ENCODE results near the gene APPL2.

The APPL2 gene

DNA sequence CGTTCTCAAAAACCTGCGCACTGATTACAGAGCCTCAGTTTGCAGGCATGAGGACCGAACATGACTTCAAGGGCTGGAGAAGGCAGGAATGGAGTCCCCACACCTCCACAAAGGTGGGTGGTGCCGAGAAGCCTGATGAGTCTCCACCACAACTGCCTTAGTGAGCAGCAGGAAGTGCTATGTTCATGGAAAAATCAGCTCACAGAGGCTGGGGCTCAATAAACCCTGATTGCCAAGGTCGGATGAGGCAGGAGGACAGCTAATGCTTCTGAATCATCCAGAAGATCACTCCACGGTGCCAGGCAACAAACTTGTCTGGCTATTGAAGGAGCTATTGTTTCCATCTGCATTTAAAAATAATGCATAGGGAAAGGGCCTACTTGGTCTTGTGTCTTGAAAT lies 31.1 kb downstream of the APPL2 start:
- Histone ChIP-seq H2AFZ (ENCODE audit: low read length) (no peak overlapping the region), H3K18ac (ENCODE audit: low read length) (no peak overlapping the region), H3K4me2 (ENCODE audit: insufficient read depth, low read length, poor library complexity, severe bottlenecking) (no peak overlapping the region), H3K9me3 (replicated peaks in 1 of 2; ENCODE audit: control insufficient read depth in 2 of 2, insufficient read depth in 1 of 2, low read depth in 1 of 2, low read length in 2 of 2) (no peaks in the 10 kb centered on the region), H2BK15ac (ENCODE audit: low read length) (no peak overlapping the region), H3K36me3 (replicated peaks in 1 of 2; ENCODE audit: control insufficient read depth in 2 of 2, insufficient read depth in 2 of 2, low read length in 2 of 2) (peaks cover 23 to 99% of the 10 kb centered on the region in 2 donors), H3K9ac (ENCODE audit: low read depth, low read length, poor library complexity) (no peak overlapping the region), H3K23ac (ENCODE audit: low read depth, low read length, poor library complexity) (no peak overlapping the region), H3K4me1 (ENCODE audit: control insufficient read depth in 2 of 2, insufficient read depth in 1 of 2, low read depth in 1 of 2, low read length in 2 of 2) (peaks cover 0 to 2% of the 10 kb centered on the region in 2 donors), H2BK120ac (ENCODE audit: low read depth, low read length) (no peak overlapping the region), H2BK12ac (ENCODE audit: low read length) (no peak overlapping the region), H3K79me1 (ENCODE audit: low read depth, low read length) (no peaks in the 10 kb centered on the region), H3K4me3 (ENCODE audit: low read length in 2 of 2) (no peak overlapping the region), H3K27me3 (ENCODE audit: control insufficient read depth in 3 of 3, insufficient read depth in 3 of 3, low read depth in 1 of 3, low read length in 3 of 3) (no peaks in the 10 kb centered on the region), H4K8ac (ENCODE audit: low read depth, low read length) (no peak overlapping the region), H3K14ac (ENCODE audit: low read length) (no peak overlapping the region), H2AK5ac (ENCODE audit: low read depth, low read length) (no peak overlapping the region), H4K91ac (ENCODE audit: low read depth, low read length, poor library complexity) (no peak overlapping the region), H2BK5ac (ENCODE audit: low read length) (no peak overlapping the region), H3K4ac (ENCODE audit: low read length) (no peak overlapping the region), H3K27ac (replicated peaks; ENCODE audit: low read length) (no peak overlapping the region)
- WGBS, 2 donors (ENCODE audit: extremely low coverage in 2 of 2, insufficient read length in 2 of 2, insufficient replicate concordance in 1 of 2): no CpG with 5 or more reads among the region's 6 CpGs
- DNase-seq (ENCODE audit: low spot score): no peak

DNA sequence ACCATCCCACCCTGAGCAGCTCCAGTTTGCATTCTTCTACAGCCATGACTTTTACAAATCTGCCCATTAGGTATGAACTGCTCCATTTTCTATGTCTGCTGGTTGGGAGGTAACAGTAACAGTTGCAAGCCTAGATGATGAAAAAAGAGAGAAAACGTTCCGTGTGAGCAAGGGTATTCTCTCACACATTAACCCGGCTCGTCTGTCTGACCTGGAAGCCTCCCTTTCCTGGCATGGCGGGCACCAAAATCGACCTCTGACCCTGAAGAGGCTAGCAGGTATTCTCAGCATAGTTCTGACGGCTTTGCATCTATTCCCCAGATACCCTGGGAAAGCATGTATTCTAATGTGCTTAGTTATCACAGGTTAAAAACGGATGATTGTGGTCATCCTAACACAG lies 31.8 kb downstream of the APPL2 start:
- Histone ChIP-seq H3K4me1 (ENCODE audit: control insufficient read depth in 2 of 2, insufficient read depth in 1 of 2, low read depth in 1 of 2, low read length in 2 of 2) (peaks cover 0 to 2% of the 10 kb centered on the region in 2 donors), H3K27ac (replicated peaks; ENCODE audit: low read length) (no peak overlapping the region), H3K27me3 (ENCODE audit: control insufficient read depth in 3 of 3, insufficient read depth in 3 of 3, low read depth in 1 of 3, low read length in 3 of 3) (no peaks in the 10 kb centered on the region), H2BK120ac (ENCODE audit: low read depth, low read length) (no peak overlapping the region), H3K36me3 (replicated peaks in 1 of 2; ENCODE audit: control insufficient read depth in 2 of 2, insufficient read depth in 2 of 2, low read length in 2 of 2) (peaks cover 23 to 95% of the 10 kb centered on the region in 2 donors), H2BK12ac (ENCODE audit: low read length) (no peak overlapping the region), H3K4me2 (ENCODE audit: insufficient read depth, low read length, poor library complexity, severe bottlenecking) (no peak overlapping the region), H3K23ac (ENCODE audit: low read depth, low read length, poor library complexity) (no peak overlapping the region), H3K4ac (ENCODE audit: low read length) (no peak overlapping the region), H3K18ac (ENCODE audit: low read length) (no peak overlapping the region), H3K4me3 (ENCODE audit: low read length in 2 of 2) (no peak overlapping the region), H3K9me3 (replicated peaks in 1 of 2; ENCODE audit: control insufficient read depth in 2 of 2, insufficient read depth in 1 of 2, low read depth in 1 of 2, low read length in 2 of 2) (no peaks in the 10 kb centered on the region), H4K91ac (ENCODE audit: low read depth, low read length, poor library complexity) (no peak overlapping the region), H2AFZ (ENCODE audit: low read length) (no peak overlapping the region), H3K9ac (ENCODE audit: low read depth, low read length, poor library complexity) (no peak overlapping the region), H4K8ac (ENCODE audit: low read depth, low read length) (no peak overlapping the region), H2AK5ac (ENCODE audit: low read depth, low read length) (no peak overlapping the region), H3K14ac (ENCODE audit: low read length) (no peak overlapping the region), H3K79me1 (ENCODE audit: low read depth, low read length) (no peaks in the 10 kb centered on the region), H2BK5ac (ENCODE audit: low read length) (no peak overlapping the region), H2BK15ac (ENCODE audit: low read length) (no peak overlapping the region)
- DNase-seq (ENCODE audit: low spot score): no peak
- no CpG with 5 or more reads among the region's 8 CpGs for WGBS, 2 donors (ENCODE audit: extremely low coverage in 2 of 2, insufficient read length in 2 of 2, insufficient replicate concordance in 1 of 2)

DNA sequence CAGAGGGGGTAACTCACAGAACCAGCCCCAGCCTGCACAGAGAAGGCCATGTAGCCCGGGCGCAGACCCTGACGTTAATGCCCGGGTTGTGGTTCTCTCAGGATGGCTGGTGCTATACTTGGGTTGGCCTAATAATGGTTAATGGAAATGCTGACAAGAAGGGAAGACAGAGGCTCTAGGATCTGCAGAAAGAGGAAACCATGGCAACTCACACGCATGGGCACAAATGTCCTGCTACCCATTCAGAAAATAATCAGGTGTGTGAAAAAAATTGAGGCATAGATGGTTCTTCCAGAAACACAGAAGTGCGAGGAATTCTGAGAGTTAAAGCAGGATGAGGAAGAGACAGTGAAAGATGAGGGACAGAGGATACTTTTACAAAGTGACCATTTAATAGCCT lies 33.8 kb downstream of the APPL2 start:
- Histone ChIP-seq H2BK5ac (ENCODE audit: low read length) (no peak overlapping the region), H2AK5ac (ENCODE audit: low read depth, low read length) (no peak overlapping the region), H3K79me1 (ENCODE audit: low read depth, low read length) (no peaks in the 10 kb centered on the region), H4K8ac (ENCODE audit: low read depth, low read length) (no peak overlapping the region), H3K4me2 (ENCODE audit: insufficient read depth, low read length, poor library complexity, severe bottlenecking) (no peak overlapping the region), H3K27me3 (ENCODE audit: control insufficient read depth in 3 of 3, insufficient read depth in 3 of 3, low read depth in 1 of 3, low read length in 3 of 3) (no peaks in the 10 kb centered on the region), H3K14ac (ENCODE audit: low read length) (no peak overlapping the region), H3K18ac (ENCODE audit: low read length) (no peak overlapping the region), H2BK120ac (ENCODE audit: low read depth, low read length) (no peak overlapping the region), H2BK12ac (ENCODE audit: low read length) (no peak overlapping the region), H3K4me3 (ENCODE audit: low read length in 2 of 2) (no peak overlapping the region), H4K91ac (ENCODE audit: low read depth, low read length, poor library complexity) (no peak overlapping the region), H3K9me3 (replicated peaks in 1 of 2; ENCODE audit: control insufficient read depth in 2 of 2, insufficient read depth in 1 of 2, low read depth in 1 of 2, low read length in 2 of 2) (no peaks in the 10 kb centered on the region), H3K4me1 (ENCODE audit: control insufficient read depth in 2 of 2, insufficient read depth in 1 of 2, low read depth in 1 of 2, low read length in 2 of 2) (peaks cover 0 to 2% of the 10 kb centered on the region in 2 donors), H2AFZ (ENCODE audit: low read length) (no peak overlapping the region), H3K23ac (ENCODE audit: low read depth, low read length, poor library complexity) (no peak overlapping the region), H3K4ac (ENCODE audit: low read length) (no peak overlapping the region), H3K27ac (replicated peaks; ENCODE audit: low read length) (no peak overlapping the region), H3K36me3 (replicated peaks in 1 of 2; ENCODE audit: control insufficient read depth in 2 of 2, insufficient read depth in 2 of 2, low read length in 2 of 2) (peaks cover 23 to 95% of the 10 kb centered on the region in 2 donors), H2BK15ac (ENCODE audit: low read length) (no peak overlapping the region), H3K9ac (ENCODE audit: low read depth, low read length, poor library complexity) (no peak overlapping the region)
- no CpG with 5 or more reads among the region's 6 CpGs for WGBS, 2 donors (ENCODE audit: extremely low coverage in 2 of 2, insufficient read length in 2 of 2, insufficient replicate concordance in 1 of 2)
- DNase-seq (ENCODE audit: low spot score): no peak

DNA sequence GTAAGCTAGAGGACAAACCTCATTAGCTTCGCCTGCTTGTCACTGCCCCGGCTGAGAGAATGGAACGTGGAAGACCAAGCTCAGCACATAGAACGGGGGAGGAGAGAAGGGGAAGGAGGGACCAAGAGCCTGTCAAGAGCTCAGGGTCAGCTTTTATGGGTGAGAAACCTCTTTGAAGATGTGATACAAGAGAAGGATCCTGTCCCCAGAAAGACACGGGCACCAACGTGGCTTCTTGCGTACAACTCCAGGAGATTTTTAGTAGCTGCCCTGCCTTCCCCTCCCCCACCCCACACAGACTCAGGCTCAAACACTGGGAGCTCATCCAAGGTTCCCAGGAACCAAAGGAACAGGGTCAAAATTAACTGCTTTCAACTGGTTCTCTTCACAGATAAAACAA lies 34.7 kb downstream of the APPL2 start:
- H3K27ac ChIP-seq (replicated peaks; ENCODE audit: low read length): no peak overlapping the region
- H3K79me1 ChIP-seq (ENCODE audit: low read depth, low read length): no peaks in the 10 kb centered on the region
- H2AK5ac ChIP-seq (ENCODE audit: low read depth, low read length): no peak overlapping the region
- H2BK5ac ChIP-seq (ENCODE audit: low read length): no peak overlapping the region
- H3K14ac ChIP-seq (ENCODE audit: low read length): no peak overlapping the region
- no peak overlapping the region for H3K9ac ChIP-seq (ENCODE audit: low read depth, low read length, poor library complexity)
- no peak overlapping the region for H2BK12ac ChIP-seq (ENCODE audit: low read length)
- no peak overlapping the region for H3K23ac ChIP-seq (ENCODE audit: low read depth, low read length, poor library complexity)
- H3K9me3 ChIP-seq (replicated peaks in 1 of 2; ENCODE audit: control insufficient read depth in 2 of 2, insufficient read depth in 1 of 2, low read depth in 1 of 2, low read length in 2 of 2): no peaks in the 10 kb centered on the region
- peaks cover 0 to 2% of the 10 kb centered on the region in 2 donors for H3K4me1 ChIP-seq (ENCODE audit: control insufficient read depth in 2 of 2, insufficient read depth in 1 of 2, low read depth in 1 of 2, low read length in 2 of 2)
- no peak overlapping the region for H3K4ac ChIP-seq (ENCODE audit: low read length)
- H4K8ac ChIP-seq (ENCODE audit: low read depth, low read length): no peak overlapping the region
- H2BK120ac ChIP-seq (ENCODE audit: low read depth, low read length): no peak overlapping the region
- H2BK15ac ChIP-seq (ENCODE audit: low read length): no peak overlapping the region
- no peak overlapping the region for H4K91ac ChIP-seq (ENCODE audit: low read depth, low read length, poor library complexity)
- H3K4me2 ChIP-seq (ENCODE audit: insufficient read depth, low read length, poor library complexity, severe bottlenecking): no peak overlapping the region
- no peak overlapping the region for H3K18ac ChIP-seq (ENCODE audit: low read length)
- WGBS, 2 donors (ENCODE audit: extremely low coverage in 2 of 2, insufficient read length in 2 of 2, insufficient replicate concordance in 1 of 2): no CpG with 5 or more reads among the region's 7 CpGs
- H3K4me3 ChIP-seq (ENCODE audit: low read length in 2 of 2): no peak overlapping the region
- H3K27me3 ChIP-seq (ENCODE audit: control insufficient read depth in 3 of 3, insufficient read depth in 3 of 3, low read depth in 1 of 3, low read length in 3 of 3): no peaks in the 10 kb centered on the region
- H3K36me3 ChIP-seq (replicated peaks in 1 of 2; ENCODE audit: control insufficient read depth in 2 of 2, insufficient read depth in 2 of 2, low read length in 2 of 2): peaks cover 19 to 95% of the 10 kb centered on the region in 2 donors
- H2AFZ ChIP-seq (ENCODE audit: low read length): no peak overlapping the region
- DNase-seq (ENCODE audit: low spot score): no peak

Data from neuronal stem cell (in vitro differentiated cells).